HEK293 (cell line): Measurements from ENCODE around the gene TESMIN.

Experiments
- CTCF ChIA-PET: fragments of 350-600 bp; formaldehyde crosslinking; extraction: SDS; loops from one replicate; lab custom pipeline; 2021; ENCODE audit warnings: antibody characterized with exemption; lab: Yijun Ruan, JAX
- POLR2A ChIA-PET: fragments of 300-600 bp; formaldehyde crosslinking; extraction: SDS; loops from one replicate; lab custom pipeline; 2020; ENCODE audit warnings: antibody characterized with exemption, inconsistent platforms; lab: Yijun Ruan, JAX
- H3K27ac ChIP-seq: fragments of 200-500 bp; sonication (Bioruptor generic); 2 replicates; pipeline ENCODE4 v1.5.1; 2014; ENCODE audit warnings: low read depth, low read length, control low read depth, inconsistent platforms; ENCODE audit errors: extremely low read depth
- H3K36me3 ChIP-seq, 2 experiments: fragments of 200-500 bp in 1 of 2; sonication (Bioruptor generic) in 1 of 2; 1 replicate in 1 of 2; 2 replicates in 1 of 2; pipeline ENCODE4 v1.5.1; 2014 to 2017; ENCODE audit warnings: inconsistent platforms in 2 of 2, low read length in 2 of 2; ENCODE audit not compliant: control insufficient read depth in 2 of 2, insufficient read depth in 1 of 2
- H3K4me1 ChIP-seq: fragments of 200-500 bp; sonication (Bioruptor generic); 2 replicates; pipeline ENCODE4 v1.5.1; 2014; ENCODE audit warnings: mild to moderate bottlenecking, low read length, inconsistent platforms; ENCODE audit not compliant: control insufficient read depth, insufficient read depth
- H3K4me3 ChIP-seq: 2 replicates; pipeline ENCODE4 v1.5.1; 2011; ENCODE audit warnings: low read depth, mild to moderate bottlenecking, control low read depth, low read length, moderate library complexity
- H3K9me3 ChIP-seq: fragments of 200-500 bp; sonication (Bioruptor generic); 2 replicates; pipeline ENCODE4 v1.5.1; 2014; ENCODE audit warnings: low read depth, low read length, inconsistent platforms; ENCODE audit not compliant: control insufficient read depth, insufficient read depth
- BCL11B ChIP-seq: fragments of 450-650 bp; formaldehyde crosslinking; IDR thresholded peaks from 2 replicates; pipeline ENCODE4 v1.5.1; 2016; ENCODE audit warnings: low read depth, missing biosample characterization, missing genetic modification characterization
- GLI2 ChIP-seq: fragments of 450-650 bp; formaldehyde crosslinking; IDR thresholded peaks from 2 replicates; pipeline ENCODE4; 2017; ENCODE audit warnings: missing biosample characterization, missing genetic modification characterization, low read depth, borderline replicate concordance
- OSR2 ChIP-seq: fragments of 450-650 bp; formaldehyde crosslinking; IDR thresholded peaks from 2 replicates; pipeline ENCODE4 v1.5.1; 2016; ENCODE audit warnings: missing biosample characterization, missing genetic modification characterization
- REPIN1 ChIP-seq: fragments of 450-650 bp; formaldehyde crosslinking; IDR thresholded peaks from 2 replicates; pipeline ENCODE4 v1.5.1; 2017; ENCODE audit warnings: missing biosample characterization, missing genetic modification characterization, low read depth
- SCRT1 ChIP-seq: fragments of 450-650 bp; formaldehyde crosslinking; IDR thresholded peaks from 2 replicates; pipeline ENCODE4 v1.5.1; 2016; ENCODE audit warnings: missing biosample characterization, missing genetic modification characterization, borderline replicate concordance
- ZBTB17 ChIP-seq: fragments of 450-650 bp; formaldehyde crosslinking; IDR thresholded peaks from 2 replicates; pipeline ENCODE4 v1.5.1; 2016; ENCODE audit warnings: missing biosample characterization, missing genetic modification characterization
- ZFP41 ChIP-seq: fragments of 450-650 bp; formaldehyde crosslinking; IDR thresholded peaks from 2 replicates; pipeline ENCODE4 v1.5.1; 2016; ENCODE audit warnings: missing biosample characterization, missing genetic modification characterization, borderline replicate concordance
- ZNF138 ChIP-seq: fragments of 450-650 bp; formaldehyde crosslinking; IDR thresholded peaks from 2 replicates; pipeline ENCODE4 v1.5.1; 2016; ENCODE audit warnings: missing biosample characterization, missing genetic modification characterization, borderline replicate concordance
- ZNF140 ChIP-seq: fragments of 450-650 bp; formaldehyde crosslinking; IDR thresholded peaks from 2 replicates; pipeline ENCODE4 v1.5.1; 2016; ENCODE audit warnings: missing biosample characterization, missing genetic modification characterization
- ZNF211 ChIP-seq: fragments of 450-650 bp; formaldehyde crosslinking; IDR thresholded peaks from 2 replicates; pipeline ENCODE4 v1.5.1; 2016; ENCODE audit warnings: low read depth, missing biosample characterization, missing genetic modification characterization
- ZNF239 ChIP-seq: fragments of 450-650 bp; formaldehyde crosslinking; IDR thresholded peaks from 2 replicates; pipeline ENCODE4 v1.5.1; 2016; ENCODE audit warnings: missing biosample characterization, missing genetic modification characterization
- ZNF354C ChIP-seq: fragments of 450-650 bp; formaldehyde crosslinking; IDR thresholded peaks from 2 replicates; pipeline ENCODE4 v1.5.1; 2016; ENCODE audit warnings: missing biosample characterization, missing genetic modification characterization, low read depth, borderline replicate concordance
- ZNF529 ChIP-seq: fragments of 450-650 bp; formaldehyde crosslinking; IDR thresholded peaks from 2 replicates; pipeline ENCODE4 v1.5.1; 2017; ENCODE audit warnings: missing genetic modification characterization, missing biosample characterization; ENCODE audit not compliant: insufficient replicate concordance
- ZNF530 ChIP-seq: fragments of 450-650 bp; formaldehyde crosslinking; IDR thresholded peaks from 2 replicates; pipeline ENCODE4 v1.5.1; 2016; ENCODE audit warnings: low read depth, missing biosample characterization, missing genetic modification characterization
- ZNF658 ChIP-seq: fragments of 450-650 bp; formaldehyde crosslinking; IDR thresholded peaks from 2 replicates; pipeline ENCODE4; 2016; ENCODE audit warnings: missing biosample characterization, missing genetic modification characterization
- ZNF660 ChIP-seq: fragments of 450-650 bp; IDR thresholded peaks from 2 replicates; pipeline ENCODE4 v1.5.1; 2018; ENCODE audit warnings: missing biosample characterization, mild to moderate bottlenecking, missing genetic modification characterization
- ZNF792 ChIP-seq: fragments of 450-650 bp; formaldehyde crosslinking; IDR thresholded peaks from 2 replicates; pipeline ENCODE4 v1.5.1; 2016; ENCODE audit warnings: missing biosample characterization, missing genetic modification characterization
- ZXDB ChIP-seq: fragments of 450-650 bp; formaldehyde crosslinking; IDR thresholded peaks from 2 replicates; pipeline ENCODE4 v1.5.1; 2016; ENCODE audit warnings: missing biosample characterization, missing genetic modification characterization
- TF ChIP-seq, protein P1 (sequence below): fragments of 450-650 bp; formaldehyde crosslinking; IDR thresholded peaks from 2 replicates; pipeline ENCODE4 v1.5.1; 2016; ENCODE audit warnings: missing biosample characterization, missing genetic modification characterization
- TF ChIP-seq, protein P2 (sequence below): fragments of 450-650 bp; formaldehyde crosslinking; IDR thresholded peaks from 2 replicates; pipeline ENCODE4 v1.5.1; 2016; ENCODE audit warnings: missing biosample characterization, missing genetic modification characterization
- TF ChIP-seq, protein P3 (sequence below): fragments of 450-650 bp; formaldehyde crosslinking; IDR thresholded peaks from 2 replicates; pipeline ENCODE4 v1.5.1; 2017; ENCODE audit warnings: missing biosample characterization, missing genetic modification characterization
- TF ChIP-seq, protein P4 (sequence below): fragments of 450-650 bp; formaldehyde crosslinking; IDR thresholded peaks from 2 replicates; pipeline ENCODE4 v1.5.1; 2016; ENCODE audit warnings: missing biosample characterization, missing genetic modification characterization, borderline replicate concordance
- TF ChIP-seq, protein P5 (sequence below): fragments of 450-650 bp; formaldehyde crosslinking; optimal IDR thresholded peaks from 2 replicates; pipeline ENCODE3; 2016; ENCODE audit warnings: missing biosample characterization, mild to moderate bottlenecking, missing genetic modification characterization
- TF ChIP-seq, protein P6 (sequence below): fragments of 450-650 bp; formaldehyde crosslinking; IDR thresholded peaks from 2 replicates; pipeline ENCODE4 v1.5.1; 2017; ENCODE audit warnings: missing biosample characterization, mild to moderate bottlenecking, missing genetic modification characterization, moderate library complexity

TESMIN gene

DNA sequence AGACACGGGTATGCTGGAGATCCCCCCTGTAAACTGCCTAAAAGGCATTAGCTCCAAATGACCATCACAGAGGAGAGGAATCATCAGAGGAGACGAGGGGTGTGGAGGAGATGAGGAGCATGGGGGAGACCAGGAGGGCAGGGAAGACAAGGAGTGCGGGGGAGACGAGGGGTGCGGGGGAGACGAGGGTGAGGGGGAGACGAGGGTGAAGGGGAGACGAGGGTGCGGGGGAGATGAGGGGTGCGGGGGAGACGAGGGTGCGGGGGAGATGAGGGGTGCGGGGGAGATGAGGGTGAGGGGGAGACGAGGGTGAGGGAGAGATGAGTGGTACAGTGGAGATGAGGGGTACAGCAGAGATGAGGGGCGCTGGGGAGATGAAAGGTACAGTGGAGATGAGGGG, 84.5 kb downstream of the TESMIN start:
- Histone ChIP-seq H3K4me1 (no peaks in the 10 kb centered on the region), H3K27ac (no peak overlapping the region), H3K36me3 (no peaks in the 10 kb centered on the region), H3K9me3 (no peaks in the 10 kb centered on the region), H3K4me3 (no peak overlapping the region)
- CTCF ChIA-PET = no interaction called here
- POLR2A ChIA-PET = no interaction called here
- no peak for TF ChIP-seq ZNF529 (tag by site-specific recombination)
- no peak for TF ChIP-seq ZNF211 (tag by site-specific recombination)
- TF ChIP-seq ZNF658 = no peak
- TF ChIP-seq, protein P1, sequence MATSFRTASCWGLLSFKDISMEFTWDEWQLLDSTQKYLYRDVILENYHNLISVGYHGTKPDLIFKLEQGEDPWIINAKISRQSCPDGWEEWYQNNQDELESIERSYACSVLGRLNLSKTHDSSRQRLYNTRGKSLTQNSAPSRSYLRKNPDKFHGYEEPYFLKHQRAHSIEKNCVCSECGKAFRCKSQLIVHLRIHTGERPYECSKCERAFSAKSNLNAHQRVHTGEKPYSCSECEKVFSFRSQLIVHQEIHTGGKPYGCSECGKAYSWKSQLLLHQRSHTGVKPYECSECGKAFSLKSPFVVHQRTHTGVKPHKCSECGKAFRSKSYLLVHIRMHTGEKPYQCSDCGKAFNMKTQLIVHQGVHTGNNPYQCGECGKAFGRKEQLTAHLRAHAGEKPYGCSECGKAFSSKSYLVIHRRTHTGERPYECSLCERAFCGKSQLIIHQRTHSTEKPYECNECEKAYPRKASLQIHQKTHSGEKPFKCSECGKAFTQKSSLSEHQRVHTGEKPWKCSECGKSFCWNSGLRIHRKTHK (tag by site-specific recombination) = no peak
- no peak for TF ChIP-seq ZNF239 (tag by site-specific recombination)
- no peak for TF ChIP-seq ZBTB17
- TF ChIP-seq, protein P2, sequence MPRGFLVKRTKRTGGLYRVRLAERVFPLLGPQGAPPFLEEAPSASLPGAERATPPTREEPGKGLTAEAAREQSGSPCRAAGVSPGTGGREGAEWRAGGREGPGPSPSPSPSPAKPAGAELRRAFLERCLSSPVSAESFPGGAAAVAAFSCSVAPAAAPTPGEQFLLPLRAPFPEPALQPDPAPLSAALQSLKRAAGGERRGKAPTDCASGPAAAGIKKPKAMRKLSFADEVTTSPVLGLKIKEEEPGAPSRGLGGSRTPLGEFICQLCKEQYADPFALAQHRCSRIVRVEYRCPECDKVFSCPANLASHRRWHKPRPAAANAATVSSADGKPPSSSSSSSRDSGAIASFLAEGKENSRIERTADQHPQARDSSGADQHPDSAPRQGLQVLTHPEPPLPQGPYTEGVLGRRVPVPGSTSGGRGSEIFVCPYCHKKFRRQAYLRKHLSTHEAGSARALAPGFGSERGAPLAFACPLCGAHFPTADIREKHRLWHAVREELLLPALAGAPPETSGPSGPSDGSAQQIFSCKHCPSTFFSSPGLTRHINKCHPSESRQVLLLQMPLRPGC = no peak
- no peak for TF ChIP-seq OSR2
- no peak for TF ChIP-seq GLI2 (tag by site-specific recombination)
- TF ChIP-seq, protein P3, sequence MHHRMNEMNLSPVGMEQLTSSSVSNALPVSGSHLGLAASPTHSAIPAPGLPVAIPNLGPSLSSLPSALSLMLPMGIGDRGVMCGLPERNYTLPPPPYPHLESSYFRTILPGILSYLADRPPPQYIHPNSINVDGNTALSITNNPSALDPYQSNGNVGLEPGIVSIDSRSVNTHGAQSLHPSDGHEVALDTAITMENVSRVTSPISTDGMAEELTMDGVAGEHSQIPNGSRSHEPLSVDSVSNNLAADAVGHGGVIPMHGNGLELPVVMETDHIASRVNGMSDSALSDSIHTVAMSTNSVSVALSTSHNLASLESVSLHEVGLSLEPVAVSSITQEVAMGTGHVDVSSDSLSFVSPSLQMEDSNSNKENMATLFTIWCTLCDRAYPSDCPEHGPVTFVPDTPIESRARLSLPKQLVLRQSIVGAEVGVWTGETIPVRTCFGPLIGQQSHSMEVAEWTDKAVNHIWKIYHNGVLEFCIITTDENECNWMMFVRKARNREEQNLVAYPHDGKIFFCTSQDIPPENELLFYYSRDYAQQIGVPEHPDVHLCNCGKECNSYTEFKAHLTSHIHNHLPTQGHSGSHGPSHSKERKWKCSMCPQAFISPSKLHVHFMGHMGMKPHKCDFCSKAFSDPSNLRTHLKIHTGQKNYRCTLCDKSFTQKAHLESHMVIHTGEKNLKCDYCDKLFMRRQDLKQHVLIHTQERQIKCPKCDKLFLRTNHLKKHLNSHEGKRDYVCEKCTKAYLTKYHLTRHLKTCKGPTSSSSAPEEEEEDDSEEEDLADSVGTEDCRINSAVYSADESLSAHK (tag by site-specific recombination) = no peak
- no peak for TF ChIP-seq ZNF354C (tag by site-specific recombination)
- no peak for TF ChIP-seq ZNF792 (tag by site-specific recombination)

DNA sequence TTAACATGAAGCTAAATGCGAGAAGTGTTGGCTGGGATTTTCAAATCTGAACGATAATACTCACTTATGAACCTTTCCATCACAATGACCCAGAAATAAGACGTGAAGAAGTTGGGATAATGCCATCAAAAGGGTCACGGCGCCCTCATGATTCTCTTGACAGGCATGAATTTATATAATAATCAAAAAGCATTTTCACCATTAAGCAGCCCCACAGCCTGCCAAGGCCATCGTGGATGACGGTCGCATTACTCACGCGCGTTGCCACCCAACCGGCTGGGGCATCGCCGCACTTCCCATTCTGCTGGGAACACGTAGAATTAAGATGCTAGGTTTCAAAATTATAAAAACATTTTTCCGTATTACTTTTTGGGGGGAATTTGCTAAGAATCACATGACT, 85.9 kb downstream of the TESMIN start:
- H3K36me3 ChIP-seq = no peaks in the 10 kb centered on the region
- POLR2A ChIA-PET = no interaction called here
- no peak overlapping the region for H3K27ac ChIP-seq
- CTCF ChIA-PET = no interaction called here
- no peaks in the 10 kb centered on the region for H3K9me3 ChIP-seq
- no peak overlapping the region for H3K4me3 ChIP-seq
- H3K4me1 ChIP-seq = no peaks in the 10 kb centered on the region
- TF ChIP-seq ZNF660 (no peak), ZNF140 (tag by site-specific recombination) (no peak), ZNF530 (tag by site-specific recombination) (no peak), SCRT1 (no peak), REPIN1 (tag by site-specific recombination) (no peak), ZNF138 (tag by site-specific recombination) (no peak), BCL11B (tag by site-specific recombination) (no peak), ZXDB (no peak), ZFP41 (tag by site-specific recombination) (no peak)
- TF ChIP-seq, protein P4, sequence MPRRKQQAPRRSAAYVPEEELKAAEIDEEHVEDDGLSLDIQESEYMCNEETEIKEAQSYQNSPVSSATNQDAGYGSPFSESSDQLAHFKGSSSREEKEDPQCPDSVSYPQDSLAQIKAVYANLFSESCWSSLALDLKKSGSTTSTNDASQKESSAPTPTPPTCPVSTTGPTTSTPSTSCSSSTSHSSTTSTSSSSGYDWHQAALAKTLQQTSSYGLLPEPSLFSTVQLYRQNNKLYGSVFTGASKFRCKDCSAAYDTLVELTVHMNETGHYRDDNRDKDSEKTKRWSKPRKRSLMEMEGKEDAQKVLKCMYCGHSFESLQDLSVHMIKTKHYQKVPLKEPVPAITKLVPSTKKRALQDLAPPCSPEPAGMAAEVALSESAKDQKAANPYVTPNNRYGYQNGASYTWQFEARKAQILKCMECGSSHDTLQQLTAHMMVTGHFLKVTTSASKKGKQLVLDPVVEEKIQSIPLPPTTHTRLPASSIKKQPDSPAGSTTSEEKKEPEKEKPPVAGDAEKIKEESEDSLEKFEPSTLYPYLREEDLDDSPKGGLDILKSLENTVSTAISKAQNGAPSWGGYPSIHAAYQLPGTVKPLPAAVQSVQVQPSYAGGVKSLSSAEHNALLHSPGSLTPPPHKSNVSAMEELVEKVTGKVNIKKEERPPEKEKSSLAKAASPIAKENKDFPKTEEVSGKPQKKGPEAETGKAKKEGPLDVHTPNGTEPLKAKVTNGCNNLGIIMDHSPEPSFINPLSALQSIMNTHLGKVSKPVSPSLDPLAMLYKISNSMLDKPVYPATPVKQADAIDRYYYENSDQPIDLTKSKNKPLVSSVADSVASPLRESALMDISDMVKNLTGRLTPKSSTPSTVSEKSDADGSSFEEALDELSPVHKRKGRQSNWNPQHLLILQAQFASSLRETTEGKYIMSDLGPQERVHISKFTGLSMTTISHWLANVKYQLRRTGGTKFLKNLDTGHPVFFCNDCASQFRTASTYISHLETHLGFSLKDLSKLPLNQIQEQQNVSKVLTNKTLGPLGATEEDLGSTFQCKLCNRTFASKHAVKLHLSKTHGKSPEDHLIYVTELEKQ (tag by site-specific recombination) = no peak
- TF ChIP-seq, protein P5, sequence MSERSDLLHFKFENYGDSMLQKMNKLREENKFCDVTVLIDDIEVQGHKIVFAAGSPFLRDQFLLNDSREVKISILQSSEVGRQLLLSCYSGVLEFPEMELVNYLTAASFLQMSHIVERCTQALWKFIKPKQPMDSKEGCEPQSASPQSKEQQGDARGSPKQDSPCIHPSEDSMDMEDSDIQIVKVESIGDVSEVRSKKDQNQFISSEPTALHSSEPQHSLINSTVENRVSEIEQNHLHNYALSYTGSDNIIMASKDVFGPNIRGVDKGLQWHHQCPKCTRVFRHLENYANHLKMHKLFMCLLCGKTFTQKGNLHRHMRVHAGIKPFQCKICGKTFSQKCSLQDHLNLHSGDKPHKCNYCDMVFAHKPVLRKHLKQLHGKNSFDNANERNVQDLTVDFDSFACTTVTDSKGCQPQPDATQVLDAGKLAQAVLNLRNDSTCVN (tag by site-specific recombination) = no peak
- TF ChIP-seq, protein P6, sequence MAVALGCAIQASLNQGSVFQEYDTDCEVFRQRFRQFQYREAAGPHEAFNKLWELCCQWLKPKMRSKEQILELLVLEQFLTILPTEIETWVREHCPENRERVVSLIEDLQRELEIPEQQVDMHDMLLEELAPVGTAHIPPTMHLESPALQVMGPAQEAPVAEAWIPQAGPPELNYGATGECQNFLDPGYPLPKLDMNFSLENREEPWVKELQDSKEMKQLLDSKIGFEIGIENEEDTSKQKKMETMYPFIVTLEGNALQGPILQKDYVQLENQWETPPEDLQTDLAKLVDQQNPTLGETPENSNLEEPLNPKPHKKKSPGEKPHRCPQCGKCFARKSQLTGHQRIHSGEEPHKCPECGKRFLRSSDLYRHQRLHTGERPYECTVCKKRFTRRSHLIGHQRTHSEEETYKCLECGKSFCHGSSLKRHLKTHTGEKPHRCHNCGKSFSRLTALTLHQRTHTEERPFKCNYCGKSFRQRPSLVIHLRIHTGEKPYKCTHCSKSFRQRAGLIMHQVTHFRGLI (tag by site-specific recombination) = no peak
